Urinary bladder (tissue), 4 donors: Measurements from ENCODE around the gene SND1. TPM values are rescaled to one million over a fixed set of nuclear protein-coding genes. Genes with fewer than 3 reads are reported as not detected.
A peak's percentile ranks its signal among the peaks of the same experiment; 100 is the strongest.

Source experiments
- DNase-seq: peaks from one replicate; pipeline ENCODE4 v3.0.0-alpha.2; 2015; ENCODE audit errors: extremely low spot score
- H3K27ac ChIP-seq: one replicate; pipeline ENCODE4 v1.5.1; 2013; ENCODE audit warnings: low read depth, mild to moderate bottlenecking, moderate library complexity
- H3K36me3 ChIP-seq: one replicate; pipeline ENCODE4 v1.6.1; 2013; ENCODE audit warnings: mild to moderate bottlenecking, moderate library complexity; ENCODE audit not compliant: insufficient read depth
- H3K4me1 ChIP-seq: one replicate; pipeline ENCODE4 v1.6.1; 2013; ENCODE audit warnings: mild to moderate bottlenecking, moderate library complexity; ENCODE audit not compliant: insufficient read depth
- H3K4me3 ChIP-seq: one replicate; pipeline ENCODE4 v1.5.1; 2013; ENCODE audit warnings: low read depth, low read length
- WGBS: extraction: QIAGEN DNeasy Blood & Tissue Kit; methylation state at CpG from one replicate; pipeline ENCODE4 v1.1.7; 2013; 5-methylcytosine and 5-hydroxymethylcytosine counted together
- polyA plus RNA-seq: library from polyadenylated mRNA; stranded (reverse); fragments of 200-250 nt; gene quantifications from one replicate; pipeline ENCODE4 v1.2.3, GENCODE V29; 2013
- total RNA-seq: library from RNA; depleted of rRNA; stranded (reverse); fragments of >200 nt; gene quantifications from one replicate; pipeline ENCODE4 v1.2.3, GENCODE V29; 2014
- donor health status: healthy with polysubstance abuse.
- donor health status: healthy.

The SND1 gene
- total and polyA plus RNA-seq, 2 donors, result 89.8 to 102 TPM

- H3K4me1 ChIP-seq, result no peaks in the 10 kb centered on the region
- H3K36me3 ChIP-seq, result peaks cover 5% of the 10 kb centered on the region
- 49% methylated on average over 4 of the region's 4 CpGs for WGBS
- no peak overlapping the region for H3K4me3 ChIP-seq
- H3K27ac ChIP-seq, result no peak overlapping the region
- no peak for DNase-seq
Observed at GRCh38 chr7:127683776-127684681, 32.0 kb downstream of the SND1 start.

- H3K4me3 ChIP-seq, result no peak overlapping the region
- DNase-seq, result no peak
- H3K36me3 ChIP-seq, result peaks cover 5% of the 10 kb centered on the region
- 74% methylated on average over 1 of the region's 1 CpG for WGBS
- H3K27ac ChIP-seq, result no peak overlapping the region
- no peaks in the 10 kb centered on the region for H3K4me1 ChIP-seq
Observed at GRCh38 chr7:127689194-127689772, 37.3 kb downstream of the SND1 start.

GRCh38 chr7:127690337-127690736 is 38.3 kb downstream of the SND1 start:
- no peaks in the 10 kb centered on the region for H3K4me1 ChIP-seq
- 92% methylated on average over 3 of the region's 3 CpGs for WGBS
- H3K36me3 ChIP-seq, result peaks cover 5% of the 10 kb centered on the region

GRCh38 chr7:127690806-127691205 is 38.8 kb downstream of the SND1 start:
- Histone ChIP-seq H3K4me3 (no peak overlapping the region), H3K27ac (no peak overlapping the region), H3K36me3 (peaks cover 5% of the 10 kb centered on the region), H3K4me1 (no peaks in the 10 kb centered on the region)
- no peak for DNase-seq
- 87% methylated on average over 3 of the region's 3 CpGs for WGBS

More at GRCh38 chr7:127690337-127690736, 38.3 kb downstream of the SND1 start:
- no peak for DNase-seq
- H3K27ac ChIP-seq, result no peak overlapping the region
- H3K4me3 ChIP-seq, result no peak overlapping the region

- no peak for DNase-seq
- no peak overlapping the region for H3K27ac ChIP-seq
- no peaks in the 10 kb centered on the region for H3K4me1 ChIP-seq
- peaks cover 5% of the 10 kb centered on the region for H3K36me3 ChIP-seq
- WGBS, result 100% methylated on average over 1 of the region's 1 CpG
- H3K4me3 ChIP-seq, result no peak overlapping the region
Observed at GRCh38 chr7:127692200-127692599, 40.2 kb downstream of the SND1 start.

GRCh38 chr7:127699853-127700252 is 47.9 kb downstream of the SND1 start:
- WGBS, result 85% methylated on average over 2 of the region's 2 CpGs
- no peak for DNase-seq
- Histone ChIP-seq H3K36me3 (peaks cover 2% of the 10 kb centered on the region), H3K27ac (no peak overlapping the region), H3K4me1 (no peaks in the 10 kb centered on the region), H3K4me3 (no peak overlapping the region)

GRCh38 chr7:127702052-127702652 is 50.2 kb downstream of the SND1 start:
- H3K27ac ChIP-seq, result no peak overlapping the region
- H3K4me3 ChIP-seq, result no peak overlapping the region
- peaks cover 2% of the 10 kb centered on the region for H3K36me3 ChIP-seq
- 91% methylated on average over 6 of the region's 6 CpGs for WGBS
- H3K4me1 ChIP-seq, result no peaks in the 10 kb centered on the region
- no peak for DNase-seq

- 73% methylated on average over 7 of the region's 7 CpGs for WGBS
- no peaks in the 10 kb centered on the region for H3K4me1 ChIP-seq
- no peak for DNase-seq
- peaks cover 2% of the 10 kb centered on the region for H3K36me3 ChIP-seq
- H3K27ac ChIP-seq, result no peak overlapping the region
- no peak overlapping the region for H3K4me3 ChIP-seq
Observed at GRCh38 chr7:127702938-127703337, 50.9 kb downstream of the SND1 start.

- no peak for DNase-seq
- Histone ChIP-seq H3K27ac (no peak overlapping the region), H3K36me3 (peaks cover 2% of the 10 kb centered on the region), H3K4me3 (no peak overlapping the region), H3K4me1 (no peaks in the 10 kb centered on the region)
- WGBS, result 92% methylated on average over 1 of the region's 1 CpG
Observed at GRCh38 chr7:127704211-127704610, 52.2 kb downstream of the SND1 start.

GRCh38 chr7:127705461-127705959 is 53.5 kb downstream of the SND1 start:
- Histone ChIP-seq H3K36me3 (no peaks in the 10 kb centered on the region), H3K4me1 (no peaks in the 10 kb centered on the region)
- WGBS, result 91% methylated on average over 6 of the region's 6 CpGs

GRCh38 chr7:127706766-127707165 is 54.8 kb downstream of the SND1 start:
- no peaks in the 10 kb centered on the region for H3K4me1 ChIP-seq
- H3K36me3 ChIP-seq, result no peaks in the 10 kb centered on the region
- no peak for DNase-seq
- H3K27ac ChIP-seq, result no peak overlapping the region
- no peak overlapping the region for H3K4me3 ChIP-seq

More at GRCh38 chr7:127705461-127705959, 53.5 kb downstream of the SND1 start:
- H3K27ac ChIP-seq, result no peak overlapping the region
- H3K4me3 ChIP-seq, result no peak overlapping the region
- no peak for DNase-seq

GRCh38 chr7:127708201-127708600 is 56.2 kb downstream of the SND1 start:
- no peaks in the 10 kb centered on the region for H3K4me1 ChIP-seq
- 67% methylated on average over 1 of the region's 1 CpG for WGBS
- no peak for DNase-seq
- H3K4me3 ChIP-seq, result no peak overlapping the region
- H3K36me3 ChIP-seq, result no peaks in the 10 kb centered on the region
- H3K27ac ChIP-seq, result no peak overlapping the region

- Histone ChIP-seq H3K36me3 (no peaks in the 10 kb centered on the region), H3K27ac (no peak overlapping the region), H3K4me3 (no peak overlapping the region), H3K4me1 (no peaks in the 10 kb centered on the region)
- 98% methylated on average over 1 of the region's 1 CpG for WGBS
- peak; percentile 69 for DNase-seq
Observed at GRCh38 chr7:127708788-127709187, 56.8 kb downstream of the SND1 start.

GRCh38 chr7:127710635-127711034 is 58.6 kb downstream of the SND1 start:
- Histone ChIP-seq H3K36me3 (no peaks in the 10 kb centered on the region), H3K27ac (no peak overlapping the region), H3K4me3 (no peak overlapping the region), H3K4me1 (no peaks in the 10 kb centered on the region)
- no peak for DNase-seq
- WGBS, result 98% methylated on average over 1 of the region's 1 CpG
